Breast epithelium (tissue), 4 donors: Measurements from ENCODE around the gene ATP7A. TPM values are rescaled to one million over a fixed set of nuclear protein-coding genes. Genes with fewer than 3 reads are reported as not detected.

ENCODE experiments used
- DNase-seq, 2 donors: peaks; one replicate each; pipeline ENCODE4 v3.0.0-alpha.2; 2019; ENCODE audit warnings: low spot score in 2 of 2
- H3K27ac ChIP-seq, 2 donors: fragments of 200-600 bp; sonication (generic) in 1 of 2; one replicate each; pipeline ENCODE4 v1.5.1; 2016 to 2019; ENCODE audit warnings: mild to moderate bottlenecking in 1 of 2
- H3K27me3 ChIP-seq, 2 donors: fragments of 200-600 bp; sonication (generic) in 1 of 2; one replicate each; pipeline versions ENCODE4 v1.5.1 to v1.6.0; 2017 to 2019; ENCODE audit warnings: control low read depth in 1 of 2, mild to moderate bottlenecking in 1 of 2
- H3K36me3 ChIP-seq: fragments of 200-600 bp; one replicate; pipeline ENCODE4 v1.5.1; 2019
- H3K4me1 ChIP-seq, 2 donors: fragments of 200-600 bp; sonication (generic); one replicate each; pipeline ENCODE4 v1.5.1; 2016 to 2019; ENCODE audit warnings: control low read depth in 1 of 2
- H3K4me3 ChIP-seq, 3 donors: fragments of 200-600 bp; sonication (generic); 1 replicate in 2 of 3; 2 replicates in 1 of 3; pipeline ENCODE4 v1.5.1; 2016 to 2019; ENCODE audit warnings: mild to moderate bottlenecking in 3 of 3, moderate library complexity in 2 of 3
- H3K9me3 ChIP-seq, 2 donors: fragments of 200-600 bp; sonication (generic) in 1 of 2; one replicate each; pipeline ENCODE4 v1.5.1; 2016 to 2019; ENCODE audit warnings: control low read depth in 1 of 2
- CTCF ChIP-seq, 3 donors: fragments of 450-650 bp; IDR thresholded peaks; one replicate each; pipeline ENCODE4 v1.5.1; 2016 to 2017; ENCODE audit warnings: antibody characterized with exemption in 3 of 3, mild to moderate bottlenecking in 3 of 3, moderate library complexity in 3 of 3
- POLR2A ChIP-seq: fragments of 450-650 bp; IDR thresholded peaks from one replicate; pipeline ENCODE4 v1.6.1; 2016; ENCODE audit warnings: antibody characterized with exemption, mild to moderate bottlenecking, moderate library complexity
- POLR2AphosphoS5 ChIP-seq, 3 donors: sonication (generic); formaldehyde crosslinking; IDR thresholded peaks; one replicate each; pipeline ENCODE4 v1.6.1; 2017; ENCODE audit warnings: antibody characterized with exemption in 3 of 3
- intact Hi-C: fragments of 100-400 bp; cut with DNase I; formaldehyde crosslinking; loops from one replicate; pipeline ENCODE4 v1.15.1; 2023; ENCODE audit warnings: low total_unique reads
- total RNA-seq, 3 donors: library from RNA; depleted of rRNA; stranded (reverse); fragments of >200 nt; gene quantifications; one replicate each; pipeline ENCODE4 v1.1.0, GENCODE V29; 2016

The ATP7A gene
- total RNA-seq, 3 donors from 2014 or later, result 9.4 to 23.7 (median 16.4) TPM

DNA sequence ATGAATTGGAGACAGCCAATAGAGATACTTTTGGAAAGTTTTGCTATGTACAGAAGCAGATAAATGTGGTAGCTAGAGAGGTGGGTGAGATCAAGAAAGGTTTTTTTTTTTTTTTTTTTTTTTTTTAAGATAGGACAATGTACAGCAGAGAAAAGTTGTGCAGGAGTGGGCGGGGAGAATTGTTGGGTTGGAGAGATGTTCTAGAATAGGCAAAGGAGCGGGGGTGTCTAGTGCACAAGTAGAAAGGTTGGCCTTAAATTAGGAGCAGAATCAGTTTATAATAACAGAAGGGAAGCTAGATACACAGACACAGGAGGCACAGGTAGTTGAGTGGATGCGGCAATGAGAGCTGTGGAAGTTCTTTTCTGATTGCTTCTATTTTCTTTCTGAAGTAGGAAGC, 127.4 kb downstream of the ATP7A start:
- Histone ChIP-seq H3K27me3 (peaks cover 0 to 6% of the 10 kb centered on the region in 2 donors), H3K9me3 (no peaks in the 10 kb centered on the region), H3K4me1 (no peaks in the 10 kb centered on the region), H3K4me3 (no peak overlapping the region), H3K36me3 (no peaks in the 10 kb centered on the region), H3K27ac (no peak overlapping the region)
- no peak for TF ChIP-seq CTCF (IDR thresholded peaks at IDR 0.05)
- no peak for TF ChIP-seq POLR2AphosphoS5 (IDR thresholded peaks at IDR 0.05)
- no peak for TF ChIP-seq POLR2A
- intact Hi-C loops, result no loop called here
- DNase-seq, result no peak

GRCh38 chrX:78042601-78043000, 132.1 kb downstream of the ATP7A start:
- H3K27me3 ChIP-seq, result no peaks in the 10 kb centered on the region
- no peaks in the 10 kb centered on the region for H3K9me3 ChIP-seq
- no peak overlapping the region for H3K27ac ChIP-seq
- no peak overlapping the region for H3K4me3 ChIP-seq
- TF ChIP-seq CTCF (IDR thresholded peaks at IDR 0.05) (no peak), POLR2A (no peak), POLR2AphosphoS5 (IDR thresholded peaks at IDR 0.05) (no peak)
- intact Hi-C loops, result no loop called here
- no peaks in the 10 kb centered on the region for H3K4me1 ChIP-seq
- H3K36me3 ChIP-seq, result no peaks in the 10 kb centered on the region
- no peak for DNase-seq

DNA sequence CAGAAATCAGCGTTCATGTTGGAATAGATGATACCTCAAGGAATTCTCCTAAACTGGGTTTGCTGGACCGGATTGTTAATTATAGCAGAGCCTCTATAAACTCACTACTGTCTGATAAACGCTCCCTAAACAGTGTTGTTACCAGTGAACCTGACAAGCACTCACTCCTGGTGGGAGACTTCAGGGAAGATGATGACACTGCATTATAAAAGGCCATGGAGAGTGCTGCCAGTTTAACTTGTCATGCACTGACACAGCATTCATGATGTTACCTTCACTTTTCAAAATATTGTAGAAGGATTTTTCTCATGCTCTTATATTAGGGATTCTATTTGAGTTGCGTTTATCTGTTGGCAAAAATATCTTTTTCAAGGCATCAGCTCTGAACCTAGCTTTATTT, 135.9 kb downstream of the ATP7A start:
- H3K4me3 ChIP-seq, result no peak overlapping the region
- no peaks in the 10 kb centered on the region for H3K9me3 ChIP-seq
- intact Hi-C loops, result no loop called here
- no peak for DNase-seq
- no peaks in the 10 kb centered on the region for H3K4me1 ChIP-seq
- no peaks in the 10 kb centered on the region for H3K36me3 ChIP-seq
- TF ChIP-seq CTCF (IDR thresholded peaks at IDR 0.05) (no peak), POLR2A (no peak), POLR2AphosphoS5 (IDR thresholded peaks at IDR 0.05) (no peak)
- H3K27ac ChIP-seq, result no peak overlapping the region
- H3K27me3 ChIP-seq, result peaks cover 0 to 8% of the 10 kb centered on the region in 2 donors

DNA sequence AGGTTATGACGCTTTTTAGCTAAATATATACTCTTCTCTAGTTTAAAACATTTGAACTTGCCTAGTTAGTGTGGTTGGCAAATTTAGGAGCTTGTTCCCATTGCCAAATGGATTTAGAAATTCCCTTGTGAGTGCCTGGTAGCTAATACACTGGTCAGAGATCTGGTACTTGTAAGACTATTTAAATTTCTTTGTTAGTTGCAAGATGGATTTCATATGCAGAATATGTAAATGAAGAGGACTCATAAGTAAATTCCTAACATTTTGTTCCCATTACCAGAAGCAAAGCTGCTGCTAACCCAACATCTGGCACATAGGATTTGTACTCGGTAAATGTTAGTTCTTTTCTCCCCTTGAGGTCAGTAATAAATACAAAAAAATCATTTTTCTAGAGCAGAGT, 137.6 kb downstream of the ATP7A start:
- no peak for DNase-seq
- no peak overlapping the region for H3K27ac ChIP-seq
- intact Hi-C loops, result no loop called here
- H3K4me3 ChIP-seq, result no peak overlapping the region
- peaks cover 0 to 11% of the 10 kb centered on the region in 2 donors for H3K27me3 ChIP-seq
- no peaks in the 10 kb centered on the region for H3K36me3 ChIP-seq
- TF ChIP-seq CTCF (IDR thresholded peaks at IDR 0.05) (no peak), POLR2A (no peak), POLR2AphosphoS5 (IDR thresholded peaks at IDR 0.05) (no peak)
- no peaks in the 10 kb centered on the region for H3K9me3 ChIP-seq
- no peaks in the 10 kb centered on the region for H3K4me1 ChIP-seq

DNA sequence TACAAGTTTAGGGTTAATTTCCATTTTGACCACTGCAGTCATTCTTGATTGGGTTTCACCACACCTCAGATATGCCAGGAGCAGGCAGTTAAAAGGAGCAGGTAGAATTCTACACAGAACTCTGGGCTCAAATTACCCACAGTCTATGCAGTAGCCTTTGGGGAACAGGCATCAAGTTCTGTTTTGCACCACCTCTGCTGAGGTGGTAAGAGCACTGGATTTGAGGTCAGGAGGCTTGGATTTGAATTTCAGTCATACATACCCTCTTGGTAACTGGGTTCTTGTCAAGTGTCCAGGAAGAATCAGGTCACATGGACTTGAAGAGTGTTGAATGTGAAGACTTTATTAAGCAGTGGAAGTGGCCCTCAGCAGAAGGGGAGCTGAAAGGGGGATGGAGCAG, 153.2 kb downstream of the ATP7A start:
- Histone ChIP-seq H3K27me3 (peaks cover 0 to 20% of the 10 kb centered on the region in 2 donors), H3K36me3 (no peaks in the 10 kb centered on the region), H3K4me1 (no peaks in the 10 kb centered on the region), H3K9me3 (peaks cover 0 to 9% of the 10 kb centered on the region in 2 donors), H3K4me3 (no peak overlapping the region), H3K27ac (no peak overlapping the region)
- no peak for DNase-seq
- intact Hi-C loops, result no loop called here
- TF ChIP-seq POLR2AphosphoS5 (IDR thresholded peaks at IDR 0.05) (no peak), POLR2A (no peak), CTCF (IDR thresholded peaks at IDR 0.05) (no peak)
